Stimulated activated CD4-positive, alpha-beta T cell treated with anti-CD3 and anti-CD28 coated beads, Interleukin-12 subunit alpha, Interleukin-12 subunit beta, amount 100 ng/mL, for 24 hours (primary cell): Measurements from ENCODE around the gene TESK1.
"Not testable (repeated sequence)": the region's sequence is repeated elsewhere in the genome, so short reads cannot be mapped to it uniquely, and the experiment has no call there.

Experiments used
- DNase-seq, 2 experiments: peaks; one replicate each; pipeline ENCODE4 v3.0.0-alpha.2; 2020; ENCODE audit warnings: low read depth in 2 of 2

Gene TESK1

DNA sequence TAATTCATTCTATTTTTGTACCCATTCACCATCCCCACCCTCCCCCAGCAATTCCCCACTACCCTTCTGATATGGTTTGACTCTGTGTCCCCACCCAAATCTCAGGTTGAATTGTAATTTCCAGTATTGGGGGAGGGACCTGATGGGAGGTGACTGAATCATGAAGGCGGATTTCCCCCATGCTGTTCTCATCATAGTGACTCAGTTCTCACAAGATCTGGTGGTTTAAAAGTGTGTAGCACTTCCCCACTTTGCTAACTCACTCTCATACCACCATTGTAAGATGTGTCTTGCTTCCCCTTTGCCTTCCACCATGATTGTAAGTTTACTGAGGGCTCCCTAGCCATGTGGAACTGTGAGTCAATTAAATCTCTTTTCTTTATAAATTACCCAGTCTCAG is 25.9 kb upstream of the TESK1 start:
- peak in 1 of 2 experiments; percentile 17 for DNase-seq

GRCh38 chr9:35579659-35580227 is 25.3 kb upstream of the TESK1 start:
- not testable (repeated sequence) for DNase-seq

DNA sequence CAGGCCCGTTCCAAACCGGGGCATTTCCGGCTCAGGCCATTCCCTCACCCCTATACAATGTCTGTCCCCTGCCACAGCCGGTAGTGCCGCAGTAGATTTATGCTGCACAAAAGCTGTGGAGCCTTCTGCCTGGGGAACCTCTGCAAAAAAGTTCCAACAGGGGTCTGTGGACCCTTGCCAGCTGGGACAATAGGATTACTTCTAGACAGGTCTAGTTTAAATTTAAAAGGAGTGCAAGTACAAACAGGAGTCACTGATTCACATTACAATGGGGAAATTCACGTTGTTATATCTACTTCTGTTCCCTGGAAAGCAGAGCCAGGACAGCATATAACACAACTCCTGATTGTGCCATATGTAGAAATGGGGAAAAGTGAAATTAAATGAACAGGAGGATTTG is 21.5 kb upstream of the TESK1 start:
- not testable (repeated sequence) for DNase-seq

GRCh38 chr9:35584681-35585080 is 20.4 kb upstream of the TESK1 start:
- DNase-seq: not testable (repeated sequence)

DNA sequence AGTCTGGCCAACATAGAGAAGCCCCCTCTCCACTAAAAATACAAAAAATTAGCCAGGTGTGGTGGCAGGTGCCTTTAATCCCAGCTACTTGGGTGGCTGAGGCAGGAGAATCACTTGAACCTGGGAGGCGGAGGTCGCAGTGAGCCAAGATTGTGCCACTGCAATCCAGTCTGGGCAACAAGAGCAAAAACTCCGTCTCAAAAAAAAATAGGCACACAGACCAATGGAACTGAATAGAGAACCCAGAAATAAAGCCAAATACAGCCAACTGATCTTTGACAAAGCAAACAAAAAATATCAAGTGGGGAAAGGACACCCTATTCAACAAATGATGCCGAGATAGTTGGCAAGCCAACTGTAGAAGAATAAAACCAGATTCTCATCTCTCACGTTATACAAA is 16.6 kb upstream of the TESK1 start:
- not testable (repeated sequence) for DNase-seq

GRCh38 chr9:35593581-35593980 is 11.5 kb upstream of the TESK1 start:
- no peak for DNase-seq

DNA sequence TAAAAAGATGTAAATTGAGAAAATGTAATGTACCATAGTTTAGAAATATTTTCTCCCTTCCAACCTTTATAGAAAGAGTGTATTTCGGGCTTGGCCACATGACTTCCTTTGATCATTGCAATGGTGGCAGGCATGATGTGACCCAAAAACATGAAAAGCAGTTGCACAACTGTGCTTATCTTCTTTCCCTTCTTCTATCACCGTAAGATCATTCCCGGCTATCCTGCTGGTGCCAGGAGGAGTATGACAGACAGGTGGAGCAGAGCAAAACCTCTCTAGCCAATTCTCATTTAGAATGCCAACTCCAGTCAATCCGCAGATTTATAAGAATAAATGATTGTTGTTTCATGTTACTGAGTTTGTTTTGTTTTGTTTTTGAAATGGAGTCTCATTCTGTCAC is 10.6 kb upstream of the TESK1 start:
- DNase-seq: no peak

DNA sequence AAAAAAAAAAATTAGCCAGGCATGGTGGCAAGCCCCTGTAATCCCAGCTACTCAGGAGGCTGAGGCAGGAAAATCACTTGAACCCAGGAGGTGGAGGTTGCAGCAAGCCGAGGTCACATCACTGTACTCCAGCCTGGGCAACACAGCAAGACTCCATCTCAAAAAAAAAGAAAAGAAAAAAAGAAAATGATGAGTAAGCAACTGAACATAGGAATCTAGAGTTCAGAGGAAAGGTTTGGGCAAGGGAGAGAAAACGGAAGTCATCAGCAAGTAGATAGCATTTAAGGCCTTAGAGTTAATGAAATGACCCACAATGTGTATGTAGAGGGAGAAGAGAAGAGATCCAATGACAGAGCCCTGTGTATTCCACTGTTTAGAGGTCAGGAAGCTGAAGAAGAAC is 8.2 kb upstream of the TESK1 start:
- DNase-seq: not testable (repeated sequence)

- DNase-seq: no peak
Measured at GRCh38 chr9:35598866-35599590, 6.0 kb upstream of the TESK1 start.

DNA sequence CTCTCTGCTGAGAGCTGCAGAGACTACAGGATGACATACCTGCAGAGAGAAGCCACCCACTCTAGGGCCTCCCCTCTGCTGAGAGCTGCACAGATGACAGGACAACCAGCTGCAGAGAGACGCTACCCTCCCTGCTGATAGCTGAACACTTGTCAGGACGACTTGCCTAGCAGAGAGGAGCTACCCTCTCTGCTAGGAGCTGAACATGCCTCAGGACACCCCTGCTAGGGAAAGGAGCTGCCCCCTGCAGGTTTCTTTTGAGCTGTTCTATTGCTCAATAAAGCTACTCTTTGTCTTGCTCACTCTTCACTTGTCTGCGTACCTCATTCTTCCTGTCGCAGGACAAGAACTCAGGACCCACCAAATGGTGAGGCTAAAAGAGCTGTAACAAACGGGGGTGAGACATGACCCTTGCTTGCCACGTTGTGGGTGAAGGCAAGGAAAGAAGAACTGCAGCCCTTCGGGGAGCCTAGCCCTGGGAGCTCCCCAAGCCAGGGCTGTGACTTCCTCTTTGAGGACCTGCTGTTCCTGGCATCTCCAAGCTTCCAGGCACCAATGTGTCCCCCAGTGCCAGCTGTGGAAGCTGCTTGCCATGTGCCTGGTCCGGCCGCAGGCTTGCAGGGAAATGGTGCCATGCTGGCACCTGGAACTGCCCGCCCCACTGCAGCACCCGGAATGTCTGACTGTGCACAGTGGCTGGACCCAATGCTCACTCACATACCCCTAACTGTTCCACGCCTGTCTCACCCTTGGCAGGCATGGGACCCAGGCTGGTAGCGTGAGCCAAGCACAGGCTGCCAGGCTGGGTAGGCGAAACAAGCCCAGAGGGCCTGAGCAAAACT is 5.1 kb upstream of the TESK1 start:
- DNase-seq: no peak

DNA sequence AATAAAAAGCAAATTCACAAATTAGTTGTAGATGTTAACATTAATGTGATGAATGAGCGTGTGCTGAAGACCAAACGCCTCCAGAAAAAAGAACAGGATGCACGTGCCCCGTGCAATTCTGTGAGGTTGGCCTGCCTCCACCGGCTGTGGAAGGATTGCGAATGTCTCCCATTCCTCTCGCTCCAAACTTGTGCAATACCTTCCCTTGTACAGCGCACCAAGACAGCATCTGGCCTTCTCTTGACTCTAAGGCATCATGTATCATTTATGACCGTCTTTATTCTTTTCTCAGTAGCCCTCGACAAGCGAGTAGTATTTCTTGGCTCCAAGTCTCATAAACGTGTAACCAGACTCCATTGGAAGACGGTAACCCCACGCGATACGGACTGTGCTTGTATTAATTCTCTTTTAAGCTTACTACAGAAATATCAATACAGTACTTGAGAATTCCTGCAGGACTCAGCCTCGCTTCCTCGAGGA is 1.5 kb upstream of the TESK1 start:
- DNase-seq: no peak

- peak; percentile 98 for DNase-seq
Measured at GRCh38 chr9:35603986-35604577, 980 bp upstream of the TESK1 start.

DNA sequence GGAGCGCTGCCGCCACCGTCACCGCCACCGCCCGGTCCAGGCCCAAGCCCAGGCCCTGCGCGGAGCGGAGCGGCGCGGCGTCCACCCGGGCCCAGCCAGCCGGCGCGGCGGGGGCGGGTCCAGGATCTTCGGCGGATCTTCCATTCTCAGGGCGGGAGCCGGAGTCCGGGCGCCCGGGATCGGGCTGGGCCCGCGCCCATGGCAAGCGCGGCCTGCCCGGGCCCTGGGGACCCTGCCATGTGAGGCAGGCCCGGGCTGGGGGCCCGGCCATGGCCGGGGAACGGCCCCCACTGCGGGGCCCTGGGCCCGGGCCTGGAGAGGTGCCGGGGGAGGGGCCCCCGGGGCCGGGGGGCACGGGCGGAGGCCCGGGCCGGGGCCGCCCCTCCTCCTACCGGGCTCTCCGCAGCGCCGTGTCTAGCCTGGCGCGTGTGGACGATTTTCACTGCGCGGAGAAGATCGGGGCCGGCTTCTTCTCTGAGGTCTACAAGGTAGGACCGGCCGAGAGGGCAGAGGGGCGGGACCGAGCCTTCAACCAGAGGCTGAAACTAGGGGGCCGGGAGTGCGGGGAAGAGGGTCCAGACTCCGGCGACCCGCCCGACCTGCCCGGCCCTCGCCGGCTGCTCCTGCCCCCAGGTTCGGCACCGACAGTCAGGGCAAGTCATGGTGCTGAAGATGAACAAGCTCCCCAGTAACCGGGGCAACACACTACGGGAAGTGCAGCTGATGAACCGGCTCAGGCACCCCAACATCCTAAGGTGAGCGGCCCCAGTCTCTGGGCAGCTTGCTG is 482 bp downstream of the TESK1 start:
- peak in 1 of 2 experiments; percentile 18 for DNase-seq

DNA sequence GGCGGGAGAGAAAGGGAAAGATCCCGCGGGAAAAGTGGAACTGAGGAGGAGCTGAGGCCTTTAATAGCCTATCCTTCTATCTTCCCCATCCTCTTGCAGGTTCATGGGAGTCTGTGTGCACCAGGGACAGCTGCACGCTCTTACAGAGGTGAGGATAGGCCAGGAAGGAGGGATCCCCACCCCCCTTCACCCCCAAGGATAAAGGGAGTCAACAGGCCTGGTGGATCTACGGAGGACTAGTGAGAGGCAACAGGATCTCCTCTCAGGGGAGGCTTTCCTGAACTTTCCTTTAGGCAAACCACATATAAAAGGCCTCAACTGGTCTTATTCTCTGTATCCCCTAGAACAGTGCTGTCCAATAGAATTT is 1.1 kb downstream of the TESK1 start:
- DNase-seq: no peak

DNA sequence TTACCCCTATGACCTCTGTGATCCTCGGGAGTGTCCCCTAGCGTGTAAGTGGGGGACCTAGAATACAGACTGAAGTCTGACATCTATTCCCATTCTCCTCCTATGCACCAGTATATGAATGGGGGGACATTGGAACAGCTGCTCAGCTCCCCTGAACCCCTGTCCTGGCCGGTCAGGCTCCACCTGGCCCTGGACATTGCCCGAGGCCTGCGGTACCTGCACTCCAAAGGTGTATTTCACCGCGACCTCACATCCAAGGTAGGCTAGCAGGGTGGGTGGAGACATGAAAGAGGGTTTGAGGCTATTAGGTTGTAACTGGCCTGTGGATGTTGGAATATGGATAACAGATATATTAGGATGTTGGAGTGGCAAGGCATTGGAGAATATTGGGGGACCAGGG is 1.7 kb downstream of the TESK1 start:
- DNase-seq: no peak

DNA sequence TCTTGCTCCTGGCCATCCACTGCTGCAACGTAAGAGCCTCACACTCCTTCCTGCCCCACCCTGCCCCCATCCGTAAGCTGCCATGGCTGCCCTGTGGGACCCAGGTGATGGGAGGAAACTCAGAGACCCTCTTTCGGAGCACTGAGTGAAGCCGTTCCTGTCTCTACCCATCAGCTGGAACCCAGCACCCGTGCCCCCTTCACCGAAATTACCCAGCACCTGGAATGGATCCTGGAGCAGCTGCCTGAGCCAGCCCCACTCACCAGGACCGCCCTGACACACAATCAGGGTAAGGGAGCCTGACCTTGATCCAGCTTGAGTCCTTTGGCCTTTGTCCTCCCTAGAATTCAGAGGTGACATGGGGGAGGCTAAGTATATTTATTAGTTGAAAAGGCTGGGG is 3.2 kb downstream of the TESK1 start:
- DNase-seq: no peak

- no peak for DNase-seq
Measured at GRCh38 chr9:35609001-35609819, 4.1 kb downstream of the TESK1 start.

GRCh38 chr9:35609820-35610163 is 4.7 kb downstream of the TESK1 start:
- DNase-seq: no peak

DNA sequence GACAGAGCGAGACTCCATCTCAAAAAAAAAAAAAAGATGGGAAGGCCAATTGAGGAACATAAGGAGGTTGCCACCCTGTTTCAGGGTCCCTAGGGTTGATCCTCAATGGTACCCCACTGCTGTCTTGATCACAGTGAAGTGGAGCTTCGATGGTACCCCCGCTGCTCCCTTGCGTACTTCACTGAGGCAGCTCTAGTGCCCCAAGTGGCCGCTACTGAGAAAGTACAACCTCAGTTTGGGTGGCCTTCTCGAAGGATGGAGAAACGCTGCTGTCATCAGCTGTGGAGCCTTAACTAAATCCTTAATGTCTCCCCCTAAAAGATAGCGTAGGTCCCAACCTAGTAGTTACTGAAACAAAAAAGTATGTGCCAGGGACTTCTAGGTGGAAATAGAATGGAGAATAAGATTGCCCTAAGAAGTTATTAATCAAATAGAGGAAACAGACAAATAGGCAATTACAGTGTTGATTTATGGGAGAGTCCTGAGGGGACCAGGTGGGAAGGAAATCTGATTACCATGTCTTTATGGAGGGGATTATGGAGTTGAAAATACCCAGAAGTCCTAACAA is 6.3 kb downstream of the TESK1 start:
- peak in 1 of 2 experiments; percentile 41 for DNase-seq

GRCh38 chr9:35612066-35612465 is 7.0 kb downstream of the TESK1 start:
- DNase-seq: not testable (repeated sequence)
